HG02610 (cell line): ENCODE results near the gene TXNRD2.
"Not testable (repeated sequence)": the region's sequence is repeated elsewhere in the genome, so short reads cannot be mapped to it uniquely, and the experiment has no call there.

Experiments
- ATAC-seq: cut with Tn5 transposase; IDR thresholded peaks from one replicate; pipeline ENCODE4 v1.9.1; 2021; ENCODE audit warnings: mild to moderate bottlenecking, moderate library complexity; ENCODE audit not compliant: unreplicated experiment

Gene TXNRD2

DNA sequence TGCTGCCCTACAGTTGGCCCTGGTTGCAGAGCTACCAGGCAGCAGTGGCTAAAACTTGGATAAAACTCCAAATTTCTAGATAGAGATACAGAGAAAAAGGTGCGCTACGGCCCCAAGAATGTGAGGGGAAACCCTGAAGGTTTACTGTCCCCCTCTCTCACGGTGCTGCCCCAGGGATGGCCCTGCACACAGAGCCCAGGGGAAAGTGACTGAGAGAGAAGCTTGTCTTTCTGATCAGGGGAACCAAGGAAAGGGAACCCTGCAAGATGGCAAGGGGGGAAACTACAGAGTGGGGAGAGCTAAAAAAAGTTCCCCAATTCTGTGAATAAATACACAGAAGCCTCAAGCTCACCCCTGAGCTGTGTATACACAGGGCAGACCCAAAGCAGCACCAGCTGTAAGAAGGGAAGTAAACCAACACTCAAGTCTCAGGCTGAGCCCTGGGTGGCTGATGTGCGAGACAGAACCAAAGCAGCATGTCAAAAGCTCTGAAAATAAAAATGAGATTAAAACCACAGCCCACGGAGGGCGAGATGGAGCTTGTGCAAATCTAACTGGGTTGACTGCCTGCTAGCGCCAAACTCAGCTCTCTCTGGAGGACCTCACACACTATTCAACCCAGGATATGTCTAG is 109.0 kb downstream of the TXNRD2 start:
- no peak for ATAC-seq

DNA sequence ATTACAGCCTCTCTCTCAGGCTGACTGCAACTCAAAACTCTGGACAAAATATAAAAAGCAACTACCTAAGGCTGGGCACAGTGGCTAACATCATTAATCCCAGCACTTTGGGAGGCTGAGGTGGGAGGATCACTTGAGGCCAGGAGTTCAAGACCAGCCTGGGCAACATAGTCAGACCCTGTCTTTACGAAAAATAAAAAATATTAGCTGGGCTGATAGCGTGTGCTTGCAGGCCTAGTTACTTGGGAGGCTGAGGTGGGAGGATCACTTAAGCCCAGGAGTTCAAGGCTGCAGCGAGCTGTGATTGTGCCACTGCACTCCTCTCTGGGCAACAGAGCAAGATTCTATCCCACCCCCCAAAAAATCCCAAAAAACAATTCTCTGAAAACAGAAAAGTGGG is 109.6 kb downstream of the TXNRD2 start:
- ATAC-seq = not testable (repeated sequence)

DNA sequence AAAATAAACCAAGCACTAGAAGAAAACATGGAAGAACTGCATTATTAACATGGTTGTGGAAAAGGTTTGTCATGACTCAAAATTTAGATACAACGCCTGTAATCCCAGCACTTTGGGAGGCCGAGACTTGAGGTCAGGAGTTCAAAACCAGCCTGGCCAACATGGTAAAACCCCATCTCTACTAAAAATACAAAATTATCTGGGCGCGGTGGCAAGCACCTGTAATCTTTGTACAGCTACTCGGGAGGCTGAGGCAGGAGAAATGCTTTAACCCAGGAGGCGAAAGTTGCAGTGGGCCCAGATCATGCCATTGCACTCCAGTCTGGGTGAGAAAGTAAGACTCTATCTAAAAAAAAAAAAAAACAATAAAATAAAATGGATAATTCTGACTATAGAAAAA is 110.6 kb downstream of the TXNRD2 start:
- no peak for ATAC-seq

DNA sequence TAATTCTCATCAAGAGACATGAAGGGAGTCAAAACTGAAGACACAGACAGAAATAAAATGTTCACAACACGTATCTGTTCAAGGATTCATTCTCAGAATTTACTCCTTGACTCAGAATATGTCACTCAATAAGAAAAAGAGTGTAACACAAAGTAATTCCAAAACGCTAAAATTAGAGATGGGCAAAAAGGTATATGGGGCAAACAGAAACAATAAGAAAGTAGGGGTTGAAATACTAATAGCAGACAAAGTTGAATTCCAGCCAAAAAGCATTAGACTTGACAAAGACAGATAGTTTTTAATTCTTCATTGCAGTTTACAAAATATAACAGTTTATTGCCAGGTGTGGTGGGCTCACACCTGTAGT is 113.6 kb downstream of the TXNRD2 start:
- no peak for ATAC-seq

DNA sequence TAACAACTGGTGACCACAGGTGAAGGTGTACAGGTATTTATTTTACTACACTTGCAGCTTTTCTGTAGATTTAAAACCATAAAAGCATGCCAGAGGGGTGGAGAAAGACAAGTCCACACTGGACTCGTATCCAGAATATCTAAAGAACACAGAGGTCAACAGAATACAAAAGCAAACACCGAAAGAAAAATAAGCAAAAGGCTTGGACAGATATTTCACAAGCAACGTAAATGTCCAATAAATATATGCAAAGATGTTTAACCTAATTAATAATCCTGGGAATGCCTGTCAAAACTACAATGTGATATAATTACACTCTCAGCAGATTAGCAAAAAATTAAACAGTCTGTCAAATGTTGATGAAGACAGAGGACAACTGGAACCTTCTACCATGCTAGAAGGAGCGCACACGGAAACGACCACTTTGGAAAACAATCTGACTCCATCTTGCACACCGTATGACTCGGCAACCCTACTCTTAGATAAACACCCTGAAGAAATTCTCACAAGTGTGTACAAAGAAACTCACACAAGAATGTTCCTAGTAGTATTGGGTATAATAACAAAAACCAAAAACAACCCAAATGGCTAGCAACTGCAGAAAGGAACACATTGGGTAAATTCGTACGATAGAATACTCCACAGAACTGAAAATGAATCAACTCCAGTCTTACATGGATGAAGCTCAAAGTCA is 114.1 kb downstream of the TXNRD2 start:
- ATAC-seq = no peak

DNA sequence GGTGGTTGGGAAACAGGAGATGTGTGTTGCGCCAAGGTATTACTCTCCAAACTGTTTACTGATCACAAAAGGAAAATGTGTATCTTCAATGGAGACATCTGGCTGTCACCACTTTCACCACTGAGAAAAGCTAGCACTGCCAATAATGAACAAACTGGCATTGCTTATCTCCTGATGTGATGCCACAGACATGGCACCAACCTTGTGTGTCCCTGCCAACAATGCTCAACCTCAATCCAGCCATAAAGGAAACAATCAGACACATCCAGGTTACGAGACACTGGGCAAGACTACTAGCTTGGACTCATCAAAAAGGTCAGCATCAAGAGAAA is 115.0 kb downstream of the TXNRD2 start:
- ATAC-seq = no peak

DNA sequence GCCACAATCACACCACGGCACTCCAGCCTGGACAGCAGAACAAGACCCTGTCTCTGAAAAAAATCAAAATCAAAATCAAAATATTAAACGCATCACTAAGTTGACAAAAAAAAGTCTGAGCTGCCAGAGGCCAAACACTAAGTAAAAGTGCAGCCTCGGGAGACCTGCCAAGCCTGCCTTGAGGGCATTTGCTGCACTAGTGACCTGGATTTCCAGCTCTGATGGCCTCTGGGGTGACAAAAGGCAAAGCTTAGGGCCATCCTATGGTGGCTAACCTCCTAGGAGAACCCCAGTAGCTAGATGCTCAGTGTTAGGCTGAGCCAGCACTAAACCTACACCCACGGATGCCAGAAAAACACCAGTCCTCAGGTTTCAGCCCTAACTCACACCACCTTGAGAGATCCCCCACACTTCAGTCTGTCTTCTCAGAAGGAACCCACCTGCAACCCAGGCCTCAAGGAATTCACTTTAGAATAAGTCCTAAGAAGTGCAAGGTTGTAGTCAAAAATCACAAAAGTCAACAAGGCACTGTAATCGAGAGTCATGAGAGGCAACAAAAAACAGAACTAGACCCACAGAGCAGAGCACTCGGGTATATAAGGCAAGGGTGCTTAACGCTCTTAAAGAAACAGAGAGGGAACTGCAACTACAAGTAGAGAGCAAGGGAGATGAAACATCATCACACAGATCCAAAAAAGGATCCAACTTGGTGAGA is 115.6 kb downstream of the TXNRD2 start:
- no peak for ATAC-seq
